Measurements from ENCODE around the gene GPSM1. TPM values are rescaled to one million over a fixed set of nuclear protein-coding genes. Genes with fewer than 3 reads are reported as not detected.

Gene GPSM1
- total and polyA plus RNA-seq, 9 of the 15 experiments (the other 6 are each of a cell fraction or from before 2014, with no cell fraction given): 0.04 to 14.2 (median 3.1) TPM

DNA sequence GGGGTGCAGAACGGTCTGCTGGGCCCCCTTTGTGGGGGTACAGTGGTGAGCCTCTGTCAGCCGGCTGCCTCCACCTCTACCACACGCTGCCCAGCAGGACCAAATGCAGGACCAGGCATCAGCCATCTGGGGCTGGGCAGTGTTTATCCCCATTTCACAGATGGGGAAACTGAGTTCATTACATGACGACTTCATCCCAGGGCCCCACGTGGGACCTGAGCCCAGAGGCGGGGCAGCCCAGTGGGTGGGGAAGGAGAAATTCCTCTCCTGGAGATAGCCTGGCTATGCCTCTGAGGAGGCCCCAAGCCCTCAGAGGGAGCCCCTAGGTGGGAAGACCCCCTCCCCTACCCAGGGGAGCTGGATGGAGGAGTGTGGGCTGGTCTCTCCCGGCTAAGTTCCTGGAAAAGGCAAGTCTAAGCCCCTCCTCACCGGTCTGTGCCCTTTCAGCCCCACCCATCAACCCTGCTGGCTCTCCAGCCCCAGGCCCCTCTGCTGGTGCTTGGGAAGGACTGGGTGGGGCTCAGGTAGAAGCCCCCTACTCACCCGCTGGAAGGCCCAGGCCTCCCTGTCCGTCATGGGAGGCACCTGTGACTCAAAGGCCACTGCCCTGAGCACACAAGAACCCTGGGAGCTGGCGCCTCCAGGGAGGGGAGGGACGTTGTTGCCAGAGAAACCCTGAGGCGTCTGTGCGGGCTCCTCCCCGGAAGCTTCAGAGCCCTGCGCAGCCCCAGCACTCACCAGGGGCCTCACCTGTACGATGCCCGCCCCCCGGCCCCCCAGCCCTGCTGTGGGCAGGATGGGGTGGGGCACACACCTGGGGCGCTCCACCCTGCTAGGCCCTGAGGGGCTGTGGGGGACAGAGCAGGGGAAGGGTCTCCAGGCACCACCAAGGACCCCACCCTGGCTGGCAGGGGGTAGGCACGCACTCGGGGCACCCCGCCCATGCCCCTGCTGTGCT, 16.0 kb upstream of the GPSM1 start (continued):
- TF ChIP-seq, protein P1, sequence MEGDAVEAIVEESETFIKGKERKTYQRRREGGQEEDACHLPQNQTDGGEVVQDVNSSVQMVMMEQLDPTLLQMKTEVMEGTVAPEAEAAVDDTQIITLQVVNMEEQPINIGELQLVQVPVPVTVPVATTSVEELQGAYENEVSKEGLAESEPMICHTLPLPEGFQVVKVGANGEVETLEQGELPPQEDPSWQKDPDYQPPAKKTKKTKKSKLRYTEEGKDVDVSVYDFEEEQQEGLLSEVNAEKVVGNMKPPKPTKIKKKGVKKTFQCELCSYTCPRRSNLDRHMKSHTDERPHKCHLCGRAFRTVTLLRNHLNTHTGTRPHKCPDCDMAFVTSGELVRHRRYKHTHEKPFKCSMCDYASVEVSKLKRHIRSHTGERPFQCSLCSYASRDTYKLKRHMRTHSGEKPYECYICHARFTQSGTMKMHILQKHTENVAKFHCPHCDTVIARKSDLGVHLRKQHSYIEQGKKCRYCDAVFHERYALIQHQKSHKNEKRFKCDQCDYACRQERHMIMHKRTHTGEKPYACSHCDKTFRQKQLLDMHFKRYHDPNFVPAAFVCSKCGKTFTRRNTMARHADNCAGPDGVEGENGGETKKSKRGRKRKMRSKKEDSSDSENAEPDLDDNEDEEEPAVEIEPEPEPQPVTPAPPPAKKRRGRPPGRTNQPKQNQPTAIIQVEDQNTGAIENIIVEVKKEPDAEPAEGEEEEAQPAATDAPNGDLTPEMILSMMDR (IDR thresholded peaks at IDR 0.05 in 2 of 3, conservative IDR thresholded peaks at IDR 0.05 in 1 of 3; ENCODE audit: insufficient read depth in 2 of 3, low read depth in 1 of 3, low read length in 3 of 3): no peak
- TF ChIP-seq SREBF2 (CRISPR knock-in tag; IDR thresholded peaks at IDR 0.05) (no peak), CTBP1 (IDR thresholded peaks at IDR 0.05; ENCODE audit: borderline replicate concordance) (no peak), ZFX (CRISPR knock-in tag; IDR thresholded peaks at IDR 0.05) (0 out of 2 replicates have a peak, but pooled peaks have one; percentile 28), TARDBP (IDR thresholded peaks at IDR 0.05) (no peak), RAD51 (IDR thresholded peaks at IDR 0.05; ENCODE audit: borderline replicate concordance, low read depth) (no peak), ZNF311 (CRISPR knock-in tag; IDR thresholded peaks at IDR 0.05) (no peak), L3MBTL2 (IDR thresholded peaks at IDR 0.05) (no peak), ZNF408 (CRISPR knock-in tag; IDR thresholded peaks at IDR 0.05; ENCODE audit: low read depth) (no peak), ZNF445 (CRISPR knock-in tag; IDR thresholded peaks at IDR 0.05; ENCODE audit: low read depth) (no peak), CBX8 (IDR thresholded peaks at IDR 0.05; ENCODE audit: borderline replicate concordance, extremely low read depth, low read depth, low read length, poor library complexity, severe bottlenecking) (no peak), SOX6 (IDR thresholded peaks at IDR 0.05) (no peak), OTX1 (CRISPR knock-in tag; IDR thresholded peaks at IDR 0.05) (no peak), ZSCAN29 (IDR thresholded peaks at IDR 0.05) (no peak)
- TF ChIP-seq, protein P2, sequence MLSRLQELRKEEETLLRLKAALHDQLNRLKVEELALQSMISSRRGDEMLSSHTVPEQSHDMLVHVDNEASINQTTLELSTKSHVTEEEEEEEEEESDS (CRISPR knock-in tag; IDR thresholded peaks at IDR 0.05): no peak
- TF ChIP-seq, protein P3, sequence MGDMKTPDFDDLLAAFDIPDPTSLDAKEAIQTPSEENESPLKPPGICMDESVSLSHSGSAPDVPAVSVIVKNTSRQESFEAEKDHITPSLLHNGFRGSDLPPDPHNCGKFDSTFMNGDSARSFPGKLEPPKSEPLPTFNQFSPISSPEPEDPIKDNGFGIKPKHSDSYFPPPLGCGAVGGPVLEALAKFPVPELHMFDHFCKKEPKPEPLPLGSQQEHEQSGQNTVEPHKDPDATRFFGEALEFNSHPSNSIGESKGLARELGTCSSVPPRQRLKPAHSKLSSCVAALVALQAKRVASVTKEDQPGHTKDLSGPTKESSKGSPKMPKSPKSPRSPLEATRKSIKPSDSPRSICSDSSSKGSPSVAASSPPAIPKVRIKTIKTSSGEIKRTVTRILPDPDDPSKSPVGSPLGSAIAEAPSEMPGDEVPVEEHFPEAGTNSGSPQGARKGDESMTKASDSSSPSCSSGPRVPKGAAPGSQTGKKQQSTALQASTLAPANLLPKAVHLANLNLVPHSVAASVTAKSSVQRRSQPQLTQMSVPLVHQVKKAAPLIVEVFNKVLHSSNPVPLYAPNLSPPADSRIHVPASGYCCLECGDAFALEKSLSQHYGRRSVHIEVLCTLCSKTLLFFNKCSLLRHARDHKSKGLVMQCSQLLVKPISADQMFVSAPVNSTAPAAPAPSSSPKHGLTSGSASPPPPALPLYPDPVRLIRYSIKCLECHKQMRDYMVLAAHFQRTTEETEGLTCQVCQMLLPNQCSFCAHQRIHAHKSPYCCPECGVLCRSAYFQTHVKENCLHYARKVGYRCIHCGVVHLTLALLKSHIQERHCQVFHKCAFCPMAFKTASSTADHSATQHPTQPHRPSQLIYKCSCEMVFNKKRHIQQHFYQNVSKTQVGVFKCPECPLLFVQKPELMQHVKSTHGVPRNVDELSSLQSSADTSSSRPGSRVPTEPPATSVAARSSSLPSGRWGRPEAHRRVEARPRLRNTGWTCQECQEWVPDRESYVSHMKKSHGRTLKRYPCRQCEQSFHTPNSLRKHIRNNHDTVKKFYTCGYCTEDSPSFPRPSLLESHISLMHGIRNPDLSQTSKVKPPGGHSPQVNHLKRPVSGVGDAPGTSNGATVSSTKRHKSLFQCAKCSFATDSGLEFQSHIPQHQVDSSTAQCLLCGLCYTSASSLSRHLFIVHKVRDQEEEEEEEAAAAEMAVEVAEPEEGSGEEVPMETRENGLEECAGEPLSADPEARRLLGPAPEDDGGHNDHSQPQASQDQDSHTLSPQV (IDR thresholded peaks at IDR 0.05): no peak
- TF ChIP-seq, protein P4, sequence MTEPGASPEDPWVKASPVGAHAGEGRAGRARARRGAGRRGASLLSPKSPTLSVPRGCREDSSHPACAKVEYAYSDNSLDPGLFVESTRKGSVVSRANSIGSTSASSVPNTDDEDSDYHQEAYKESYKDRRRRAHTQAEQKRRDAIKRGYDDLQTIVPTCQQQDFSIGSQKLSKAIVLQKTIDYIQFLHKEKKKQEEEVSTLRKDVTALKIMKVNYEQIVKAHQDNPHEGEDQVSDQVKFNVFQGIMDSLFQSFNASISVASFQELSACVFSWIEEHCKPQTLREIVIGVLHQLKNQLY (CRISPR knock-in tag; conservative IDR thresholded peaks at IDR 0.05): no peak
- TF ChIP-seq, protein P5, sequence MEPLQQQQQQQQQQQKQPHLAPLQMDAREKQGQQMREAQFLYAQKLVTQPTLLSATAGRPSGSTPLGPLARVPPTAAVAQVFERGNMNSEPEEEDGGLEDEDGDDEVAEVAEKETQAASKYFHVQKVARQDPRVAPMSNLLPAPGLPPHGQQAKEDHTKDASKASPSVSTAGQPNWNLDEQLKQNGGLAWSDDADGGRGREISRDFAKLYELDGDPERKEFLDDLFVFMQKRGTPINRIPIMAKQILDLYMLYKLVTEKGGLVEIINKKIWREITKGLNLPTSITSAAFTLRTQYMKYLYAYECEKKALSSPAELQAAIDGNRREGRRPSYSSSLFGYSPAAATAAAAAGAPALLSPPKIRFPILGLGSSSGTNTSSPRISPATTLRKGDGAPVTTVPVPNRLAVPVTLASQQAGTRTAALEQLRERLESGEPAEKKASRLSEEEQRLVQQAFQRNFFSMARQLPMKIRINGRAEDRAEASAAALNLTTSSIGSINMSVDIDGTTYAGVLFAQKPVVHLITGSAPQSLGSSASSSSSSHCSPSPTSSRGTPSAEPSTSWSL (CRISPR knock-in tag; IDR thresholded peaks at IDR 0.05; ENCODE audit: borderline replicate concordance): no peak

Measured in K562 (cell line).